HCT116 (cell line): ENCODE data around the gene ESPN. TPM values are rescaled to one million over a fixed set of nuclear protein-coding genes. Genes with fewer than 3 reads are reported as not detected.
A peak's percentile ranks its signal among the peaks of the same experiment; 100 is the strongest.

Source experiments
- ATAC-seq: fragments of 200-7000 bp; cut with Tn5 transposase; 2 replicates; pipeline ENCODE4 v1.9.1; 2020; ENCODE audit warnings: mild to moderate bottlenecking, moderate library complexity
- BruUV-seq: library from RNA; stranded (reverse); fragments of 400-500 nt; replicated peaks from 2 replicates; lab custom pipeline; 2021; lab: Mats Ljungman, UMichigan
- CTCF ChIA-PET: fragments of 300-600 bp; sonication (Branson Sonifier 250); formaldehyde crosslinking; loops from one replicate; lab custom pipeline; 2021; ENCODE audit warnings: antibody characterized with exemption; lab: Charles Lee
- POLR2A ChIA-PET: fragments of 300-600, 350-600 bp; sonication (Branson Sonifier 250); formaldehyde crosslinking; loops from one replicate; lab custom pipeline; 2021; ENCODE audit warnings: antibody characterized with exemption; lab: Charles Lee
- RAD21 ChIA-PET, 2 experiments: fragments of 300-600 bp; sonication (Branson Sonifier 250); formaldehyde crosslinking; loops; one replicate each; lab custom pipeline; 2023; ENCODE audit warnings: low total read pairs in 2 of 2; ENCODE audit not compliant: uncharacterized antibody in 2 of 2, unreplicated experiment in 2 of 2, low non-redundant PET in 1 of 2; lab: Charles Lee
- DNase-seq: peaks from one replicate; pipeline ENCODE4 v3.0.0-alpha.2; 2010; ENCODE audit warnings: low read depth, low spot score
- H2AFZ ChIP-seq: fragments of 200-600 bp; shearing (Covaris generic), sonication (generic); 2 replicates; pipeline ENCODE4 v1.6.1; 2017; ENCODE audit warnings: low read depth, mixed run types, mixed read lengths, antibody characterized with exemption, low read length; ENCODE audit not compliant: poor library complexity, severe bottlenecking
- H3K27ac ChIP-seq: 2 replicates; pipeline ENCODE4 v1.5.1; 2012; ENCODE audit warnings: low read depth, low read length
- H3K27me3 ChIP-seq: fragments of 200-600 bp; sonication (generic); 2 replicates; pipeline ENCODE4 v1.6.1; 2016; ENCODE audit warnings: mixed run types, low read length, mixed read lengths; ENCODE audit not compliant: insufficient read depth
- H3K36me3 ChIP-seq, 2 experiments: fragments of 200-500 bp in 1 of 2; fragments of 200-600 bp in 1 of 2; sonication (Bioruptor generic) in 1 of 2; sonication (generic) in 1 of 2; 2 replicates each; pipeline versions ENCODE4 v1.5.1 to v1.6.1; 2014 to 2016; ENCODE audit warnings: low read length in 2 of 2, inconsistent platforms in 1 of 2, mixed read lengths in 1 of 2, mixed run types in 1 of 2; ENCODE audit not compliant: insufficient read depth in 2 of 2, control insufficient read depth in 1 of 2
- H3K4me1 ChIP-seq, 2 experiments: fragments of 200-600 bp in 1 of 2; sonication (generic) in 1 of 2; 2 replicates each; pipeline versions ENCODE4 v1.5.1 to v1.6.1; 2012 to 2017; ENCODE audit warnings: low read length in 2 of 2, inconsistent platforms in 1 of 2, mild to moderate bottlenecking in 1 of 2, mixed read lengths in 1 of 2, mixed run types in 1 of 2, moderate library complexity in 1 of 2; ENCODE audit not compliant: insufficient read depth in 2 of 2, control insufficient read depth in 1 of 2
- H3K4me2 ChIP-seq: fragments of 200-600 bp; sonication (generic); 2 replicates; pipeline ENCODE4 v1.6.1; 2017; ENCODE audit warnings: mixed run types, low read length, mixed read lengths
- H3K4me3 ChIP-seq, 2 experiments: fragments of 200-600 bp in 1 of 2; sonication (generic) in 1 of 2; replicated peaks in 1 of 2; 2 replicates each; pipeline ENCODE4 v1.5.1; 2011 to 2016; ENCODE audit warnings: low read length in 2 of 2, control low read depth in 1 of 2, low read depth in 1 of 2, mild to moderate bottlenecking in 1 of 2, mixed read lengths in 1 of 2, mixed run types in 1 of 2
- H3K79me2 ChIP-seq: fragments of 200-600 bp; sonication (generic); 2 replicates; pipeline ENCODE4 v1.6.1; 2017; ENCODE audit warnings: mild to moderate bottlenecking, mixed run types, low read length, moderate library complexity, mixed read lengths; ENCODE audit not compliant: insufficient read depth
- H3K9ac ChIP-seq: fragments of 200-600 bp; sonication (generic); 2 replicates; pipeline ENCODE4 v1.6.1; 2016; ENCODE audit warnings: low read length, mixed read lengths
- H3K9me2 ChIP-seq: fragments of 200-600 bp; sonication (generic), shearing (Covaris generic); 2 replicates; pipeline ENCODE4 v1.6.1; 2017; ENCODE audit warnings: mixed run types, mild to moderate bottlenecking, moderate library complexity; ENCODE audit not compliant: insufficient read depth
- H3K9me3 ChIP-seq, 2 experiments: fragments of 200-500 bp in 1 of 2; fragments of 200-600 bp in 1 of 2; sonication (Bioruptor generic) in 1 of 2; sonication (generic) in 1 of 2; 2 replicates each; pipeline ENCODE4 v1.6.1; 2014 to 2017; ENCODE audit warnings: low read length in 2 of 2, mixed read lengths in 2 of 2, inconsistent platforms in 1 of 2, low read depth in 1 of 2, mild to moderate bottlenecking in 1 of 2, mixed run types in 1 of 2, moderate library complexity in 1 of 2; ENCODE audit not compliant: control insufficient read depth in 1 of 2, insufficient read depth in 1 of 2
- H4K20me1 ChIP-seq: fragments of 200-600 bp; sonication (generic), shearing (Covaris generic); 2 replicates; pipeline ENCODE4 v1.6.1; 2017; ENCODE audit warnings: mixed run types, mild to moderate bottlenecking, moderate library complexity; ENCODE audit not compliant: insufficient read depth
- CBX3 ChIP-seq: IDR thresholded peaks from 2 replicates; pipeline ENCODE4 v1.6.1; 2012; ENCODE audit warnings: low read depth
- EZH2 ChIP-seq: fragments of 200-600 bp; sonication (generic); IDR thresholded peaks from 2 replicates; pipeline ENCODE4 v1.6.1; 2017; ENCODE audit warnings: antibody characterized with exemption, mixed run types
- EZH2phosphoT487 ChIP-seq: fragments of 200-600 bp; IDR thresholded peaks from 2 replicates; pipeline ENCODE4 v1.6.1; 2018; ENCODE audit warnings: antibody characterized with exemption, borderline replicate concordance
- POLR2A ChIP-seq: IDR thresholded peaks from 2 replicates; pipeline ENCODE4 v1.7.0; 2011; ENCODE audit warnings: borderline replicate concordance; ENCODE audit not compliant: insufficient read depth, insufficient read length; ENCODE audit errors: extremely low read depth
- POLR2AphosphoS5 ChIP-seq: IDR thresholded peaks from 2 replicates; pipeline ENCODE4 v1.6.1; 2011; ENCODE audit warnings: mild to moderate bottlenecking, low read depth, low read length, moderate library complexity
- SP1 ChIP-seq: IDR thresholded peaks from 2 replicates; pipeline ENCODE4 v1.6.1; 2012; ENCODE audit warnings: low read depth
- TCF7L2 ChIP-seq: IDR thresholded peaks from 2 replicates; pipeline ENCODE4 v1.7.0; 2011; ENCODE audit warnings: borderline replicate concordance, inconsistent platforms; ENCODE audit not compliant: insufficient read depth, insufficient read length; ENCODE audit errors: extremely low read depth
- intact Hi-C: fragments of 100-400 bp; cut with micrococcal nuclease; formaldehyde crosslinking; loops from 2 replicates; pipeline ENCODE4 v1.10.0; 2022
- total RNA-seq: library from RNA; stranded (reverse); gene quantifications from one replicate; pipeline ENCODE4 v1.2.1, GENCODE V29; 2021; ENCODE audit not compliant: unreplicated experiment
- TF ChIP-seq, protein P1 (sequence below): IDR thresholded peaks from 2 replicates; pipeline ENCODE4 v1.6.1; 2012
- TF ChIP-seq, protein P2 (sequence below): IDR thresholded peaks from 2 replicates; pipeline ENCODE4 v1.6.1; 2011; ENCODE audit warnings: mild to moderate bottlenecking, low read length, moderate library complexity; ENCODE audit not compliant: insufficient replicate concordance; ENCODE audit errors: extremely low read depth

The ESPN gene
- total RNA-seq, 1 experiment from 2014 or later: 114 TPM

GRCh38 chr1:6464915-6465314 lies 40.3 kb downstream of the ESPN start:
- Histone ChIP-seq H3K27ac (peak overlapping the region; percentile 2; the same call in 1 of the 2 replicates), H3K9ac (no peak overlapping the region), H4K20me1 (no peaks in the 10 kb centered on the region), H3K9me3 (no peaks in the 10 kb centered on the region), H3K27me3 (no peaks in the 10 kb centered on the region), H3K79me2 (no peaks in the 10 kb centered on the region), H3K4me2 (no peak overlapping the region), H3K4me1 (peaks cover 3 to 10% of the 10 kb centered on the region in 2 experiments; a peak in 3 of 4 replicates), H3K4me3 (no peak overlapping the region), H3K9me2 (no peaks in the 10 kb centered on the region), H2AFZ (no peak overlapping the region), H3K36me3 (peaks cover 8 to 17% of the 10 kb centered on the region in 2 experiments; a peak in 2 of 4 replicates)
- ChIA-PET POLR2A (no interaction called here), RAD21 (no interaction called here), CTCF (interaction anchor here (1.0 kb wide), 1 partner anchor 25 kb away, joined by 3 read pairs; no protein-coding TSS in a partner anchor)
- no TSS peak for BruUV-seq
- no peak for ATAC-seq
- intact Hi-C loops: no loop called here
- DNase-seq: no peak
- TF ChIP-seq EZH2 (no peak), POLR2AphosphoS5 (0 out of 2 replicates have a peak, but pooled peaks have one; percentile 40)

- Histone ChIP-seq H3K9me3 (no peaks in the 10 kb centered on the region), H3K79me2 (no peaks in the 10 kb centered on the region), H4K20me1 (no peaks in the 10 kb centered on the region), H3K4me1 (peaks cover 3 to 10% of the 10 kb centered on the region in 2 experiments; a peak in 3 of 4 replicates), H2AFZ (no peak overlapping the region), H3K4me2 (no peak overlapping the region), H3K27me3 (no peaks in the 10 kb centered on the region), H3K4me3 (no peak overlapping the region), H3K27ac (no peak overlapping the region; the same call in 1 of the 2 replicates), H3K9me2 (no peaks in the 10 kb centered on the region), H3K36me3 (peaks cover 13 to 17% of the 10 kb centered on the region in 2 experiments; a peak in 2 of 4 replicates), H3K9ac (no peak overlapping the region)
- RAD21 ChIA-PET: no interaction called here
- POLR2A ChIA-PET: no interaction called here
- CTCF ChIA-PET: no interaction called here
- intact Hi-C loops: no loop called here
- no peak for TF ChIP-seq SP1
- TF ChIP-seq EZH2phosphoT487: no peak
- TF ChIP-seq CBX3: no peak
- TF ChIP-seq, protein P1, sequence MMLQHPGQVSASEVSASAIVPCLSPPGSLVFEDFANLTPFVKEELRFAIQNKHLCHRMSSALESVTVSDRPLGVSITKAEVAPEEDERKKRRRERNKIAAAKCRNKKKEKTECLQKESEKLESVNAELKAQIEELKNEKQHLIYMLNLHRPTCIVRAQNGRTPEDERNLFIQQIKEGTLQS: no peak
- TF ChIP-seq TCF7L2: no peak
- TF ChIP-seq POLR2A: no peak
- TF ChIP-seq, protein P2, sequence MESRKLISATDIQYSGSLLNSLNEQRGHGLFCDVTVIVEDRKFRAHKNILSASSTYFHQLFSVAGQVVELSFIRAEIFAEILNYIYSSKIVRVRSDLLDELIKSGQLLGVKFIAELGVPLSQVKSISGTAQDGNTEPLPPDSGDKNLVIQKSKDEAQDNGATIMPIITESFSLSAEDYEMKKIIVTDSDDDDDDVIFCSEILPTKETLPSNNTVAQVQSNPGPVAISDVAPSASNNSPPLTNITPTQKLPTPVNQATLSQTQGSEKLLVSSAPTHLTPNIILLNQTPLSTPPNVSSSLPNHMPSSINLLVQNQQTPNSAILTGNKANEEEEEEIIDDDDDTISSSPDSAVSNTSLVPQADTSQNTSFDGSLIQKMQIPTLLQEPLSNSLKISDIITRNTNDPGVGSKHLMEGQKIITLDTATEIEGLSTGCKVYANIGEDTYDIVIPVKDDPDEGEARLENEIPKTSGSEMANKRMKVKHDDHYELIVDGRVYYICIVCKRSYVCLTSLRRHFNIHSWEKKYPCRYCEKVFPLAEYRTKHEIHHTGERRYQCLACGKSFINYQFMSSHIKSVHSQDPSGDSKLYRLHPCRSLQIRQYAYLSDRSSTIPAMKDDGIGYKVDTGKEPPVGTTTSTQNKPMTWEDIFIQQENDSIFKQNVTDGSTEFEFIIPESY: no peak
- ATAC-seq (no peak), DNase-seq (no peak)
- no TSS peak for BruUV-seq
These were observed 41.0 kb downstream of the ESPN start for GRCh38 chr1:6465461-6466005.
